Tibial nerve (tissue), 4 donors: Measurements from ENCODE around the gene MED17. TPM values are rescaled to one million over a fixed set of nuclear protein-coding genes. Genes with fewer than 3 reads are reported as not detected.

Experiments used
- DNase-seq, 2 donors: peaks; one replicate each; pipeline ENCODE4 v3.0.0-alpha.2; 2019; ENCODE audit warnings: low spot score in 2 of 2
- H3K27ac ChIP-seq, 4 donors: fragments of 200-600 bp; sonication (generic) in 3 of 4; one replicate each; pipeline ENCODE4 v1.5.1; 2017 to 2019; ENCODE audit warnings: mild to moderate bottlenecking in 1 of 4
- H3K27me3 ChIP-seq, 2 donors: fragments of 200-600 bp; sonication (generic) in 1 of 2; one replicate each; pipeline versions ENCODE4 v1.5.1 to v1.6.0; 2017 to 2019
- H3K36me3 ChIP-seq, 3 donors: fragments of 200-600 bp; sonication (generic); one replicate each; pipeline ENCODE4 v1.5.1; 2018 to 2019
- H3K4me1 ChIP-seq, 4 donors: fragments of 200-600 bp; sonication (generic) in 3 of 4; one replicate each; pipeline ENCODE4 v1.5.1; 2017 to 2019
- H3K4me3 ChIP-seq, 4 donors: fragments of 200-600 bp; sonication (generic) in 3 of 4; one replicate each; pipeline ENCODE4 v1.5.1; 2017 to 2019; ENCODE audit warnings: mild to moderate bottlenecking in 1 of 4, moderate library complexity in 1 of 4
- H3K9me3 ChIP-seq, 4 donors: fragments of 200-600 bp; sonication (generic) in 3 of 4; one replicate each; pipeline ENCODE4 v1.5.1; 2017 to 2019
- CTCF ChIP-seq, 5 experiments: fragments of 200-600 bp in 3 of 5; fragments of 450-650 bp in 2 of 5; sonication (generic) in 3 of 5; IDR thresholded peaks; one replicate each; pipeline ENCODE4 v1.5.1; 2016 to 2019; ENCODE audit warnings: antibody characterized with exemption in 5 of 5, mild to moderate bottlenecking in 3 of 5, moderate library complexity in 2 of 5
- EP300 ChIP-seq, 2 donors: sonication (generic); formaldehyde crosslinking; IDR thresholded peaks; one replicate each; pipeline ENCODE4 v1.6.1; 2017; ENCODE audit warnings: antibody characterized with exemption in 2 of 2, mild to moderate bottlenecking in 1 of 2
- POLR2A ChIP-seq, 2 donors: fragments of 450-650 bp; IDR thresholded peaks; one replicate each; pipeline ENCODE4 v1.6.1; 2017; ENCODE audit warnings: antibody characterized with exemption in 2 of 2, mild to moderate bottlenecking in 2 of 2, moderate library complexity in 2 of 2
- whole genome bisulfite sequencing, 2 donors: methylation state at CpG; one replicate each; pipeline ENCODE4 v1.1.5; 2018; 5-methylcytosine and 5-hydroxymethylcytosine counted together
- total RNA-seq, 4 donors: library from RNA; depleted of rRNA; stranded (reverse); fragments of >200 nt; gene quantifications; one replicate each; pipeline ENCODE4 v1.1.0, GENCODE V29; 2016

Gene MED17
- total RNA-seq, 4 donors from 2014 or later = 18.6 to 40.8 (median 37.2) TPM

DNA sequence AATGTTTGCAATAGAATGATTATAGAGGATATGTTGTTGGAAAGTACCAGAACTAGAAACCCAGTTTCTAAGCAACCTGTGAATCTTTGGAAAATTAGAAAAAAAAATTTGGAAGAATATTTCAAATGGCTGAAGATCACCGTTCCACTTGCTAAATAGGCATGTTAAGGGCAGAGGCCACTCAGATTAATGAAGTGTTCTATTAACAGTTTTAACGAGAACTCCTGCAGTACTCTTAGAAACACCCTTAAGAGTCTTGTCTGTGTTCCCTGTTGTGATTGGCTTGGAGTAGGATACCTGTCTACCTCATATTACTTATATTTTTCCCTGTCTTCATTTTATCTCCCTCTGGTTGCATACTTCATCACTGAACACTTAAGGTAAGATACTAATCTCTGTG, 38.0 kb upstream of the MED17 start:
- Histone ChIP-seq H3K4me1 (peaks cover 0 to 39% (median 8%) of the 10 kb centered on the region in 4 donors), H3K27me3 (no peaks in the 10 kb centered on the region), H3K4me3 (no peak overlapping the region), H3K36me3 (peaks cover 0 to 9% (median 0%) of the 10 kb centered on the region in 3 donors), H3K9me3 (no peaks in the 10 kb centered on the region), H3K27ac (no peak overlapping the region)
- TF ChIP-seq POLR2A (IDR thresholded peaks at IDR 0.05) (no peak), CTCF (IDR thresholded peaks at IDR 0.05) (no peak), EP300 (IDR thresholded peaks at IDR 0.05) (no peak)
- DNase-seq = no peak
- WGBS, 2 donors = 67 to 68% methylated on average over 2 of the region's 2 CpGs

DNA sequence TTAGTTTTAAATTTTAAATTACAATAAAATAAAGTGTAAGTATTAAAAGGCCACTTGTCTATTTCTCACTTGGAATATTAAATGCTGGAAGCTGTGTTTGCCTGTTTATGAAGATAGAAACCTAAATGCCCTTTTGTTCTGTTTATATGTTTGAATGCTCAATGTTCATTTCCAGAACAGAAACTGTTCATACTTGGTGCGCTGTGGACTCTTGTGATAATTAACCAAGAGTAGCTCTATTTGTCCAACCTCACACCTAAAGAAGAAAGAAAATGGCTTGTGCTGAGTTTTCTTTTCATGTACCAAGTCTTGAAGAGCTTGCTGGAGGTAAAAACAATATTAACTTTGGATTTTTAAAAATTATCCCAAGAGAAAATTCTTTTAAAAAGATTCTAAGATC, 37.0 kb upstream of the MED17 start:
- Histone ChIP-seq H3K4me3 (no peak overlapping the region), H3K36me3 (peaks cover 0 to 13% (median 0%) of the 10 kb centered on the region in 3 donors), H3K27ac (no peak overlapping the region), H3K4me1 (peaks cover 0 to 37% (median 6%) of the 10 kb centered on the region in 4 donors), H3K9me3 (no peaks in the 10 kb centered on the region), H3K27me3 (no peaks in the 10 kb centered on the region)
- no peak for DNase-seq
- TF ChIP-seq EP300 (IDR thresholded peaks at IDR 0.05) (no peak), POLR2A (IDR thresholded peaks at IDR 0.05) (no peak), CTCF (IDR thresholded peaks at IDR 0.05) (no peak)
- 78% methylated on average over 1 of the region's 1 CpG for WGBS, 2 donors

GRCh38 chr11:93751001-93751400, 33.1 kb upstream of the MED17 start:
- DNase-seq = no peak
- H3K36me3 ChIP-seq = peaks cover 4 to 30% (median 8%) of the 10 kb centered on the region in 3 donors
- H3K27ac ChIP-seq = no peak overlapping the region
- no peaks in the 10 kb centered on the region for H3K27me3 ChIP-seq
- 56 to 74% methylated on average over 1 of the region's 1 CpG for WGBS, 2 donors
- no peaks in the 10 kb centered on the region for H3K9me3 ChIP-seq
- H3K4me3 ChIP-seq = no peak overlapping the region
- TF ChIP-seq POLR2A (IDR thresholded peaks at IDR 0.05) = no peak
- no peak for TF ChIP-seq EP300 (IDR thresholded peaks at IDR 0.05)
- TF ChIP-seq CTCF (IDR thresholded peaks at IDR 0.05) = no peak
- H3K4me1 ChIP-seq = peaks cover 0 to 9% (median 0%) of the 10 kb centered on the region in 4 donors

DNA sequence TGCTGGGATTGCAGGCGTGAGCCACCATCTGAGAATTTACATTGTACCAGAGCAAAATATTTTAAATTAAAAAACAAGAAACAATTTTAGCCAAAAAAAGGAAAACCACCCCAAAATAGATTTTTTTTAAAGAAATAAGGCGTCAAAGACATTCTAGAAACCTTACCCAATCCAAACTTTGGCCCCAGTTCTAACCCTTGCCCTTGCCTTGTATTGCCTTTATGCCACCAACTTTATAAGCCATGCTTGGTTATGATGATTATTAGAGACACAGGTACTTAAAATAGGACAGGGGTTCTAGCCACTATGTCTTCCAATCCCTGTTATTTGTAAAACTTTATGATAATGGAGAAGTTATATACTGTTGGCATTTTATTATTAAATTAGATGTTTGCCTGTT, 30.8 kb upstream of the MED17 start:
- H3K27ac ChIP-seq = no peak overlapping the region
- no peaks in the 10 kb centered on the region for H3K27me3 ChIP-seq
- DNase-seq = no peak
- no peaks in the 10 kb centered on the region for H3K4me1 ChIP-seq
- peaks cover 4 to 52% (median 16%) of the 10 kb centered on the region in 3 donors for H3K36me3 ChIP-seq
- H3K9me3 ChIP-seq = no peaks in the 10 kb centered on the region
- WGBS, 2 donors = 91 to 93% methylated on average over 2 of the region's 2 CpGs
- H3K4me3 ChIP-seq = no peak overlapping the region
- TF ChIP-seq EP300 (IDR thresholded peaks at IDR 0.05) (no peak), POLR2A (IDR thresholded peaks at IDR 0.05) (no peak), CTCF (IDR thresholded peaks at IDR 0.05) (no peak)

DNA sequence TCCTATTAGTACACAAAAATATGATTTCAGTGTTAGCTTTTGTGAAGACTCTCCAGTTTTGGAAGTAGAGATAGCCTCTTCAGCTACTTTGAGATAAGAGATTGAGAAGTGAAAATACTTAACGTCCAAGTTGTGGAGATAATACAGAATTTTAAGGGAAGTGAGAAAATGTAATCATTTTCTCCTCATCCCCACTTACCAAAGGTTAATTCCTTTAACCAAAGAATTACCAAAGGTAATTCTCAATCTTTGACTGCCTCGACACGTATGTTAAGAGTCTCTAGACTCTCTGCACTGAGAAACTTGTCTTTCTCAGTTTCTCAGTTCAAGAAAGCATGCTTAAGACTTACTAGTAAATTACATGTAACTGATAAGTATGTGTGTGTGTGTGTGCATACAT, 27.3 kb upstream of the MED17 start:
- Histone ChIP-seq H3K27ac (no peak overlapping the region), H3K4me3 (no peak overlapping the region), H3K36me3 (peaks cover 7 to 87% (median 41%) of the 10 kb centered on the region in 3 donors), H3K9me3 (no peaks in the 10 kb centered on the region), H3K27me3 (no peaks in the 10 kb centered on the region), H3K4me1 (no peaks in the 10 kb centered on the region)
- WGBS, 2 donors = 86 to 88% methylated on average over 3 of the region's 3 CpGs
- no peak for DNase-seq
- TF ChIP-seq POLR2A (IDR thresholded peaks at IDR 0.05) = no peak
- TF ChIP-seq CTCF (IDR thresholded peaks at IDR 0.05) = no peak
- TF ChIP-seq EP300 (IDR thresholded peaks at IDR 0.05) = no peak
